ENCODE measurements around the gene MRM2.
A peak's percentile ranks its signal among the peaks of the same experiment; 100 is the strongest.

The MRM2 gene

DNA sequence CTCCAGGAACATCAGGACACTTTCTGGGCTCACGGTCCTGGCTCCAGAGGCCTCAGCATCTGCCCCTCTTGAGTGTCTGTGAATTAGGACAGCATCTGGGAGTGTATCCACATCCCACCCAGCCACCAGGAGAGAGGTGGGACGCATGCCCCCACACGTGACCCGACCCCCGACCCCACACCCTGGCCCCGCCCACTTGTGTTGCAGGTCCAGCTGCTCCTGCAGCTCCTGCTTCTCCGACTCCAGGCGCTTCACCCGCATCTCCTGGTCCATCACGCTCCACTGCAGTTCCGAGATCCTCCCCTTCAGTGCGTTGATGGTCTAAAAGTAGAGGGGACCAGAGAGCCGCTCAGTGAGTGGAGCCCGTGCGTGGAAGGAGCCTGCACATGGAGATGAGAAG, 22.9 kb downstream of the MRM2 start:
- H3K9me3 Mint-ChIP-seq: no peaks in the 10 kb centered on the region
- ATAC-seq (replicated peaks): no peak
- DNase-seq: no peak
- peaks cover 14 to 21% of the 10 kb centered on the region in 2 donors for H3K4me1 Mint-ChIP-seq (ENCODE audit: low read depth in 2 of 2)
- peaks cover 30% of the 10 kb centered on the region for H3K36me3 Mint-ChIP-seq (ENCODE audit: insufficient read depth)
- no peak overlapping the region for H3K4me3 Mint-ChIP-seq
- no peaks in the 10 kb centered on the region for H3K27me3 Mint-ChIP-seq
- no peak overlapping the region for H3K27ac Mint-ChIP-seq

DNA sequence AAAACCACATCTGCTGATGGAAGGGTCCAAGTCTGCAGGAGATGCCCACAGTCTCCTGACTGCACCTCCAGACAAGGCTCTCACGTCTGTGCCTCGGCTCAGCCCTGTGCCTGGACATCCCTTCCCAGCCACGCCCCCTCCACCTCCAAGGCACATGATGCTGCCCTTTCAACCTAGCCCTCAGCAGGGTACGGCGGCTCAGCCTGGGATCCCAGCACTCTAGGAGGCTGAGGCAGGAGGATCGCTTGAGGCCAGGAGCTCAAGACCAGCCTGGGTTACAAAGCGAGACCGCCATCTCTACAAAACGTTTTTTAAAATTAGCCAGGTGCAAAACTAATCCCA, 23.6 kb downstream of the MRM2 start:
- peaks cover 14 to 22% of the 10 kb centered on the region in 2 donors for H3K4me1 Mint-ChIP-seq (ENCODE audit: low read depth in 2 of 2)
- ATAC-seq (replicated peaks) (no peak), DNase-seq (no peak)
- H3K36me3 Mint-ChIP-seq (ENCODE audit: insufficient read depth): peaks cover 30% of the 10 kb centered on the region
- no peak overlapping the region for H3K27ac Mint-ChIP-seq
- H3K27me3 Mint-ChIP-seq: no peaks in the 10 kb centered on the region
- H3K4me3 Mint-ChIP-seq: no peak overlapping the region
- H3K9me3 Mint-ChIP-seq: no peaks in the 10 kb centered on the region

DNA sequence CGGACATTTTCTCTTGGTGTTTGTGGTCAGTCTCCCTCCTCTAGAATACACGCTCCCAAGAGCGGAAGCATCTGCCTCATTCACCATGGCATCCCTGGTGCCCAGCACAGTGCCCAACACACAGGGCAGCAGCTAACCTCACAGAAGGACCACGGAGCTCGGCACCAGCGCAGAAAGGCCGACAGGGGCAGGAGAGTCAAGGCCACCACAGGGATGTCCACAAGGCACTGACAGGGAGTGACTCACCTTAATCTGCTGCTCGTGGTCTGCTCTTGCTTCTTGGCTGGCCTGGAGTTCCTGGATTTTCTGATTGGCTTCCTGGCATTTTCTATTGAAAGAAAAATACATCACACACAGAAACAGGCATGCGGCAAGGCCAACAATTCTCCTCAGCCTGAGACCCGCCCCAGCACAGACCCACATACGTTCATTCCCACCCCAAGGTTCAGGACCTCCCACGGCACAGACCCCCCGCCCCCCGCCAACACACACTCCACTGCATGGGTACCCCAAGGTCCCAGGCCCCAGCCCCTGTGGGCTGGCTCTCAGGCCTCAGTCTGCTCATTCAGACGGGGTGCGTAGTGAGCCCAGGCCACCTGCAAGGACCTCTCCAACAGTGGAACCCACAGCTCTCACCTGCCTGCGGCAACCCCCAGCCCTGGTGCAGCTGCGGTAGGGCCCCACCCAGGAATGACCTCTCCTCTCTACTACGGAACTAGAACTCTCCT, 24.1 kb downstream of the MRM2 start:
- Mint-ChIP-seq H3K36me3 (ENCODE audit: insufficient read depth) (peaks cover 30% of the 10 kb centered on the region), H3K4me3 (no peak overlapping the region), H3K27ac (no peak overlapping the region), H3K4me1 (ENCODE audit: low read depth in 2 of 2) (peaks cover 14 to 22% of the 10 kb centered on the region in 2 donors), H3K27me3 (no peaks in the 10 kb centered on the region), H3K9me3 (no peaks in the 10 kb centered on the region)
- DNase-seq (no peak), ATAC-seq (replicated peaks) (no peak)

DNA sequence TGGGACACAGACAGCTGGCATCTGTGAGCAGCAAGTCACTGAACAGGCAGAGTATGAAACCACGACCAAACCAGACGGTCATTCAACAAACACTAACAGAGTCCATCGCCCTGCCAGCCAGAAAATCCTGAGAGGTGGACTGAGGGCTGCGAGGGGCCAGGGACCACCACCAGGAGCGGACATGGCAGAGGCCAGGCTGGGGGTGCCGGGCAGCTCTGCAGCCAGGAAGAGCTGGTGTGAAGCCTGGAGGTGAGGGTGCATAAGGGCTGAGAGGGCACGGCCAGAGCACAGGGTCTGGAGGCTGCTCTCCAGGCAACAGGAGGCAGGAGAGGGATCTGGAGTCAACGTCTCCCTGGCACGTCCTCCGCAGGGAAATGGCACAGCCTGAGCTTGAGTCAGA, 24.8 kb downstream of the MRM2 start:
- ATAC-seq (replicated peaks) (no peak), DNase-seq (no peak)
- Mint-ChIP-seq H3K27ac (peak overlapping the region in 1 of 2 donors; percentile 23), H3K27me3 (no peaks in the 10 kb centered on the region), H3K4me1 (ENCODE audit: low read depth in 2 of 2) (peaks cover 14 to 22% of the 10 kb centered on the region in 2 donors), H3K36me3 (ENCODE audit: insufficient read depth) (peaks cover 30% of the 10 kb centered on the region), H3K9me3 (no peaks in the 10 kb centered on the region), H3K4me3 (no peak overlapping the region)

DNA sequence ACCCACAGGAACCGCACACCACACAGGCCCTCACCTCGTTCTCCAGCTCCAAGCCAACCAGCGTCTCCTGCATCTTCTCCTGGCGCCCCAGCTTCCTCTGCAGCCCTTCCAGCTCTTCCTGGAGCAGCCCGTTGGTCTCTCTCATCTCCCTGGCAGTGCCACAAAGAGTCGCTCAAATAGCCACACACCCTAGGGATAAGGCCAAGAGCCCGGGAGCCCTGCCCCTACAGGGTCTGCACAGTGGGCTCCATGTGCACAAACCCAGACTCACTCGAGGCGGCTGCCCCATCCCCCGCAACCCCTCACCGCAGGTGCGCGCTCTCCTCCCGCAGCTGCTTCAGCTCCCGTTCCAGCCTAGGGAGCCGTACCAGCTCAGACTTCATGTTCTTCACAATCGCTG, 26.2 kb downstream of the MRM2 start:
- no peak for DNase-seq
- no peak for ATAC-seq (replicated peaks)
- Mint-ChIP-seq H3K4me3 (peak overlapping the region in 1 of 2 donors; percentile 60), H3K36me3 (ENCODE audit: insufficient read depth) (peaks cover 23% of the 10 kb centered on the region), H3K27me3 (no peaks in the 10 kb centered on the region), H3K27ac (peak overlapping the region; percentile 82 to 92), H3K9me3 (no peaks in the 10 kb centered on the region), H3K4me1 (ENCODE audit: low read depth in 2 of 2) (peaks cover 11 to 22% of the 10 kb centered on the region in 2 donors)

DNA sequence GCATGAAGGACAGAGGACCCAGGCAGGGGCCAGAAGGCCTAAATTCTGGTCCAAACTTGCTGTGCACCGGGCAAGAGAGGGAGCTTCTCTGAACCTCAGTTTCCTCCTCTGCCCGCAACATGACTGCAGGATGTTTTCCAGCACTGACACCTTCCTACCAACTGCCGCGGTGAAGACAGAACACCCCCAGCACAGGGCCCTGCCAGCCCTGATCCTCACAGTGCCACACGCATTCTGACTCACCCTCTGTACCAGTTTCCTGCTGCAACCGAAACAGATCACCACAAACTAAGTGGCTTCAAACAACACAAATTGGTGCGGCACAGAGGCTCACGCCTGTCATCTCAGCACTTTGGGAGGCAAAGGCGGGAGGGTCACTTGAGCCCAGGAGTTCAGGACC, 27.4 kb downstream of the MRM2 start:
- peak overlapping the region in 1 of 2 donors; percentile 92 for H3K27ac Mint-ChIP-seq

DNA sequence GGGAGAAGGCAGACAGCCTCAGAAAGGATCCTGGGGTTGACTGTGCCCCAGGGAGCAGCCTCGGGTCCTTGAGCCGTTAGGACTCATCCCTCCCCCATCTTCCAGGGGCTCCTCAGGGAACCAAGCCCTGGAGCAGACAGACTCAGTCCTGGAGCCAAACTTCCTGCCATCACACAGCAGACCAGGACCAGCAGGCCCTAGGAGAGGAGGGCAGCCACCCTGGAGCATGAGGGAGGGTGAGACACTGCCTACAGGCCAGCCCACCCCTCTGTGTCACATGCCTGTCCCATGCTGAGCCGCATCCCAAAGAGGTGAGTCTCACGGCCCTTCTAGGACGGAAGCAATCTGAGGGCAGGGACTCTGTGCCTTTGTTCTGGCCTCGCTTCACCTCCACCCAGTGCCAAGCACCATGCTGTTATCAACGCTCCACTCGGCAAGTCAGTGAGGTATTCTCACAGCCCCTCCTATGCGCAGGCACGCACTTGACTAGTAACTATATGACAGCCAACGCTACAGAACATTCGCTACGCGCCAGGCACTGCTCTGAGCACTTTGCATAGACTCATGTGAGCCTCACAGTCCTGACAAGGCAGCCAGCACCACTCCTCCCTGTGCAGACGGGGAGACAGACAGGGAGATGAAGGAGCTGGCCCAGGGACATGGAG, 28.3 kb downstream of the MRM2 start:
- H3K27ac Mint-ChIP-seq: peak overlapping the region in 1 of 2 donors; percentile 92

More for the DNA sequence above, 27.4 kb downstream of the MRM2 start:
- Mint-ChIP-seq H3K9me3 (no peaks in the 10 kb centered on the region), H3K27me3 (no peaks in the 10 kb centered on the region), H3K36me3 (ENCODE audit: insufficient read depth) (peaks cover 23% of the 10 kb centered on the region), H3K4me3 (peak overlapping the region in 1 of 2 donors; percentile 48), H3K4me1 (ENCODE audit: low read depth in 2 of 2) (peaks cover 11 to 24% of the 10 kb centered on the region in 2 donors)
- DNase-seq (no peak), ATAC-seq (replicated peaks) (peak; percentile 88)

DNA sequence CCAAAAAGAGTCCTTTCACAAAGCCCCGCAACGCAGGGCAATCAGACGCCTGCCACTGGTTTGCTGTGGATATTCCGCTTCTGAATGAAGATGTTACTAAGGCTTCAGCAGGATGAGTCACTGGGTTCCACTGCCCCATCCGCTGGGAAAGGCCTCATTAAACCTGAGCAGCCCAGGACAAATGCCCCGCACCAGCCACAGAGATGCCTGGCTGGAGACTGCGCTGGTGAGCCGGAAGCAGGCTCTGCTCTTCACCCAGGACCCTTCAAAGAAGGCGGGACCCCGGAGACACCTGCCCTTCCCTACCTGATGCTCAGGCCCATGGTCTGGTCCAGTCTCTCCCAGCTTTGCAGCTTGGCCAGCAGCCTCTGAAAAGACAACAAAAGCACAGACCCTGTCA, 29.1 kb downstream of the MRM2 start:
- ATAC-seq (replicated peaks) (no peak), DNase-seq (no peak)
- Mint-ChIP-seq H3K4me3 (no peak overlapping the region), H3K27ac (peak overlapping the region in 1 of 2 donors; percentile 4), H3K9me3 (no peaks in the 10 kb centered on the region), H3K27me3 (no peaks in the 10 kb centered on the region), H3K36me3 (ENCODE audit: insufficient read depth) (peaks cover 26% of the 10 kb centered on the region), H3K4me1 (ENCODE audit: low read depth in 2 of 2) (peaks cover 11 to 24% of the 10 kb centered on the region in 2 donors)

More for the DNA sequence above, 28.3 kb downstream of the MRM2 start:
- H3K27me3 Mint-ChIP-seq: no peaks in the 10 kb centered on the region
- H3K9me3 Mint-ChIP-seq: no peaks in the 10 kb centered on the region
- ATAC-seq (replicated peaks): no peak
- no peak for DNase-seq
- H3K4me3 Mint-ChIP-seq: peak overlapping the region in 1 of 2 donors; percentile 6
- peaks cover 11 to 24% of the 10 kb centered on the region in 2 donors for H3K4me1 Mint-ChIP-seq (ENCODE audit: low read depth in 2 of 2)
- H3K36me3 Mint-ChIP-seq (ENCODE audit: insufficient read depth): peaks cover 26% of the 10 kb centered on the region

DNA sequence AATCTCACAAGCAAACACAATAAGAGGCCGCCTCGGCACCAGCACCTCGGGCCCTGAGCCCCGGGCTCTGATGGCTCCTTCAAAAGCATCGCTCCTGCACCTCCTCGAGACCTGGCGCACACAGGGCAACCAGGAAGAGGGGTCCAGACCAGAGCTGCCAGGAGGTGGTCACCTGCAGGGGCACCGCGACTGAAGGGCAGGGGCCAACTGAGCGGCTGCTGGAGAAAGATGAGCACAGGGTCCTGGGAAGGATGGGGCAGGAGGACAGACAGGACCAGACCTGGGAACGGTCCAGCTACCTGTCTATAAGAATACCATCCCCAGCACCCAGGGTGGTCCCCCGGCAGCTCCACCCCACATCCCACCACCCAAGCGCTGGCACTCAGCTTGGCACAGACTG, 30.1 kb downstream of the MRM2 start:
- no peak for DNase-seq
- Mint-ChIP-seq H3K9me3 (no peaks in the 10 kb centered on the region), H3K36me3 (ENCODE audit: insufficient read depth) (peaks cover 23% of the 10 kb centered on the region), H3K27me3 (no peaks in the 10 kb centered on the region), H3K4me3 (no peak overlapping the region), H3K4me1 (ENCODE audit: low read depth in 2 of 2) (peaks cover 11 to 24% of the 10 kb centered on the region in 2 donors), H3K27ac (no peak overlapping the region)
- ATAC-seq (replicated peaks): no peak

DNA sequence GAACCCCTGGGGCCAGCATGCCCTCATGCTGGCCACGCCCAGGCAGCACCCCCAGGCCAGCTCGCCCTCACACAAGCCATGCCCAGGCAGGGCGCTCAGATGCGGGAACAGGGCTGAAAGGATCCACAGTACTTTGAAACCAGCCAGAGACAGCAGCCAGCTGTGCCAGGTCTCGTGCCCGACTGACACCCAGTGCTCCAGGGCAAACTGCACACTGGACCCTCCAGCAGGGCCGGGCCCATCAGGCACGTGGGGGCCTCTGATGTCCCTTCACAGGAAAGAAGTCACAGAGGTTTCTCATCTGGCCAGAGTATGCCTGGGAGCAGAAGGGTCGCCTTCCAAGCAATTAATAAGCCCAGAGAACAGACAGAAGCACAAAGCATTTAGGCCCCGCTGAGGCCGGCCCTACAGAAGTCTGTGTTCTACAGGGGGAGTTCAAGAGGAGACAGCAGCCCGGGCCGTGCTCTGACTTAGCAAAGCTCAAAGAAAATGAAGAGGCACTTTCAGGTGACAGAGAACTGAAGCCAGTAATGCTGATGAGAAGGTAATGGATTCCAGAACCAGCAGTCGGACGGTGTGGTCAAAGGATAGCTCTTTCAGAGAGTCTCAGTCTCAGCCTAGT, 30.6 kb downstream of the MRM2 start:
- Mint-ChIP-seq H3K36me3 (ENCODE audit: insufficient read depth) (peaks cover 17% of the 10 kb centered on the region), H3K4me3 (no peak overlapping the region), H3K4me1 (ENCODE audit: low read depth in 2 of 2) (peaks cover 11 to 24% of the 10 kb centered on the region in 2 donors), H3K9me3 (no peaks in the 10 kb centered on the region), H3K27me3 (no peaks in the 10 kb centered on the region), H3K27ac (no peak overlapping the region)
- ATAC-seq (replicated peaks) (no peak), DNase-seq (no peak)

DNA sequence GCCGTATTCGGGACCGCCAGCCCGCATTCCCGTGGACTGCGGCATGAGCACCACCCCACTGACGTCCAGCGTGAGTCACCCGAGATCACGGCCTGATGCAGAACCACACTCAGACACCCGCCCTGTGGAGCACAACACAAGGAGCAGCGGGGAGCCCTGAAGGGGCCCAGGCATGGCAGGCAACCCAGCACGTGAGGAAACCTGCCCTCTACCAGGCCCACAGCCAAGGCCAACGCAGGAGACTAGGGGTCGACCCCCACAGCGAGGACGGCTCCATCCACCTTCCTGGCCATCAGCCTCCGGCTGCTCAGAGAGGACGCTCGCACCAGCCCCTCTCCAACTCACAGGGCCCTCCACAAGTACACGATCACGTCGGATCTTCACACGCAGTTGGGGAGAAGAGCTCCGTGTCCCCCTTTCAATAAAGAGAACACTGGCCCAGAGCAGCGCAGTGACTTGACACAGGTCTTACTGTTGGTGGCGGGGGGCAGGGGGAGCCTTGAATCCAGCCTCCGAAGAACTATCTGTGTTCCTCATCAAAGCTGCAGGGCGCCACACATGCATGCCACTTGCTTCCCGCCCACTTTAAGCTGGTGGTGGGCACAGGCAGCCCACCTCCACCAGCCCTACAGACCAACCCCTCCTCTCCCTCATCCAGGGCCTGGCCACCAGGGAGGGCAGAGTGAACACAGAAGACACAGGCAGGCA, 31.3 kb downstream of the MRM2 start:
- H3K4me3 Mint-ChIP-seq: no peak overlapping the region
- H3K4me1 Mint-ChIP-seq (ENCODE audit: low read depth in 2 of 2): peaks cover 5 to 17% of the 10 kb centered on the region in 2 donors
- ATAC-seq (replicated peaks) (no peak), DNase-seq (no peak)
- H3K9me3 Mint-ChIP-seq: no peaks in the 10 kb centered on the region
- no peak overlapping the region for H3K27ac Mint-ChIP-seq
- peaks cover 13% of the 10 kb centered on the region for H3K36me3 Mint-ChIP-seq (ENCODE audit: insufficient read depth)
- H3K27me3 Mint-ChIP-seq: no peaks in the 10 kb centered on the region

DNA sequence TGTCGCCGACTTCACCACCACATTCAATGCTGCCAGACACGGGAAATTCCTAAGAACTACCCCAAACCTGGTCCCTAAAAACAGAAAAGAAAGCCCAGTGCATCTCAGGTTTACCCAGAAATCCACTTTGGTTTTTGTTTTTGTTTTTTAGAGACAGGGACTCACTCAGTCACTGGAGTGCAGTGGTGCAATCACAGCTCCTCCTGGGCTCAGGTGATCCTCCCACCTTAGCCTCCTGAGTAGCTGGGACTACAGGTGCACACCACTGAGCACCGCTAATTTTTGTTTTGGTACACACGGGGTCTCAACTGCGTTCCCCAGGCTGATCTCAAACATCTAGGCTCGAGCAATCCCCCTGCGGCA, 32.1 kb downstream of the MRM2 start:
- ATAC-seq (replicated peaks): no peak
- Mint-ChIP-seq H3K4me3 (no peak overlapping the region), H3K27ac (peak overlapping the region in 1 of 2 donors; percentile 49), H3K9me3 (no peaks in the 10 kb centered on the region), H3K4me1 (ENCODE audit: low read depth in 2 of 2) (peaks cover 0 to 14% of the 10 kb centered on the region in 2 donors), H3K27me3 (no peaks in the 10 kb centered on the region), H3K36me3 (ENCODE audit: insufficient read depth) (peaks cover 11% of the 10 kb centered on the region)
- no peak for DNase-seq

DNA sequence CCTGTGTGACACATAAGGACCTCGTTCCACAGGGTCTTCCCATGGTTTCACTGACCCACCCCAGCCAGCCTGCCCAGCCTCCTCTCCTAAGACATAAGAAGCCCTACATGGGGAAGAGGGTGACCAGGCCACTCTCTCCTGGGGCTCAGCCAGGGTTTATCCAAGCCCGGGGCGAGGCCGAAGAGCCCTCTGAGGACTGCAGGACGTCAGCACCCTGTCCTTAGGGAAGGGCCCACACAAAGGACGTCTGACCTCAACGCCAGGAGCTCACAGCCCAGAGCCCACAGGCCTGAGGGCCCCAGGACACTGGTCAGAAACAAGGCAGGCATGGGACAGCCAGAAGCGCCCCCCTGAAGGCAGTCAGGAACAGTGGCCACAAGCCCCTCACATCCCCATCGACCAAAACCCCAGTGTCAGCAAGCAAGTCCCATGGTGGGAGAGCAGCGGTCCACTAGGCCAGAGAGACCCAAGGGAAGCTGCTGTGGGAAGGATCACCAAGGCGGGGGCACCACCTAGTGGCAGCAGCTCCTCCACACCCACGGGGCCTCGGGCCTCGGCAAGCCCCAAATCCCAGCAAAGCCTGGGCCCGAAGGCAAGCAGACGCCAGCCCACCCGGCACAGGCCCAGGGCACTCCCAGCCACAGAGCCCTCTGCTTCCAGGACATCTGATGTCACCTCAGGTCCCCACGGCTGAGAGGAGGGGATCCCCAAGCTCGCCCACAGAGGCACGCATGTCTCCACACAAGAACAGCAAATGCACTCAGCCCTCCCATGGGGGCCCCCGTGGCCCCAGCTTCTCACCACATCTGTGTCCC, 32.7 kb downstream of the MRM2 start:
- Mint-ChIP-seq H3K9me3 (no peaks in the 10 kb centered on the region), H3K4me1 (ENCODE audit: low read depth in 2 of 2) (peaks cover 0 to 10% of the 10 kb centered on the region in 2 donors), H3K36me3 (ENCODE audit: insufficient read depth) (peaks cover 6% of the 10 kb centered on the region), H3K27ac (peak overlapping the region; percentile 49 to 76), H3K4me3 (no peak overlapping the region), H3K27me3 (no peaks in the 10 kb centered on the region)
- peak; percentile 49 for ATAC-seq (replicated peaks)
- peak; percentile 21 to 41 (median 40) for DNase-seq
